Kidney (tissue), 14 donors: Measurements from ENCODE around the gene ATP2B1. TPM values are rescaled to one million over a fixed set of nuclear protein-coding genes. Genes with fewer than 3 reads are reported as not detected.

Experiments
- DNase-seq, 5 donors: peaks; one replicate each; pipeline ENCODE4 v3.0.0-alpha.2; 2013 to 2020
- FAIRE-seq: peaks from 2 replicates; lab custom pipeline; 2012; peaks lifted over from hg19 to GRCh38; lab: Jason Lieb, UNC
- H3K27ac ChIP-seq, 2 donors: one replicate each; pipeline ENCODE4 v1.7.0; 2013; ENCODE audit warnings: low read depth in 2 of 2, low read length in 2 of 2, inconsistent platforms in 1 of 2
- H3K27me3 ChIP-seq: one replicate; pipeline ENCODE4 v1.7.1; 2013; ENCODE audit warnings: low read length, inconsistent platforms; ENCODE audit not compliant: control insufficient read depth, insufficient read depth
- H3K36me3 ChIP-seq, 3 donors: one replicate each; pipeline versions ENCODE4 v1.7.0 to v1.7.1; 2013; ENCODE audit warnings: low read length in 3 of 3, control low read depth in 1 of 3, inconsistent platforms in 1 of 3; ENCODE audit not compliant: insufficient read depth in 3 of 3, control insufficient read depth in 2 of 3
- H3K4me1 ChIP-seq, 3 donors: one replicate each; pipeline versions ENCODE4 v1.7.0 to v1.7.1; 2013; ENCODE audit warnings: low read length in 3 of 3, inconsistent platforms in 1 of 3, low read depth in 1 of 3; ENCODE audit not compliant: control insufficient read depth in 2 of 3, insufficient read depth in 2 of 3
- H3K4me3 ChIP-seq, 3 donors: one replicate each; pipeline versions ENCODE4 v1.7.0 to v1.8.1; 2013; ENCODE audit warnings: low read length in 3 of 3, control low read depth in 1 of 3, inconsistent platforms in 1 of 3
- H3K9ac ChIP-seq, 3 donors: one replicate each; pipeline versions ENCODE4 v1.7.0 to v1.7.1; 2013; ENCODE audit warnings: low read length in 3 of 3, control low read depth in 1 of 3, inconsistent platforms in 1 of 3
- H3K9me3 ChIP-seq, 3 donors: one replicate each; pipeline versions ENCODE4 v1.7.0 to v1.7.1; 2013; ENCODE audit warnings: low read length in 3 of 3, control low read depth in 1 of 3, inconsistent platforms in 1 of 3; ENCODE audit not compliant: control insufficient read depth in 2 of 3, insufficient read depth in 1 of 3
- CTCF ChIP-seq: IDR thresholded peaks from 3 replicates; pipeline ENCODE4 v1.5.1; 2012; ENCODE audit warnings: mild to moderate bottlenecking, moderate library complexity, borderline replicate concordance; ENCODE audit not compliant: insufficient read depth; ENCODE audit errors: extremely low read depth
- intact Hi-C: fragments of 100-400 bp; cut with DNase I; formaldehyde crosslinking; loops from one replicate; pipeline ENCODE4 v1.11.1; 2022
- polyA plus RNA-seq: library from polyadenylated mRNA; stranded (reverse); fragments of 350-450 nt; fragmentation: Illumina TruSeq; extraction: RNeasy Lipid Tissue Mini Kit (QIAGEN cat#74804); gene quantifications from one replicate; pipeline ENCODE4 v1.2.3, GENCODE V29; 2014; ENCODE audit warnings: low read depth, low replicate concordance; ENCODE audit not compliant: insufficient read depth
- total RNA-seq: library from RNA; stranded (reverse); fragmentation: NEBNext Ultra II Directional; extraction: Animal tissue kit (Norgen Biotek cat#: 25700); gene quantifications from one replicate; pipeline ENCODE4 v1.2.1, GENCODE V29; 2021
- donor health status: control.
- donor health status: control.
- donor health status: control.
- donor health status: control.
- donor health status: control.
- donor health status: DM: yes; HTN: yes; CAD: no.
- donor health status: Normal renal cell carcinoma (clear cell type).

ATP2B1 gene
- total and polyA plus RNA-seq, 2 donors from 2014 or later = 6.3 to 53.4 TPM

GRCh38 chr12:89603678-89604077 lies 105.0 kb downstream of the ATP2B1 start:
- no peak for TF ChIP-seq CTCF
- intact Hi-C loops = no loop called here
- no peak for FAIRE-seq
- Histone ChIP-seq H3K9ac (no peak overlapping the region), H3K36me3 (peaks cover 8 to 15% (median 10%) of the 10 kb centered on the region in 3 donors), H3K27me3 (no peaks in the 10 kb centered on the region), H3K4me1 (no peaks in the 10 kb centered on the region), H3K4me3 (no peak overlapping the region), H3K9me3 (no peaks in the 10 kb centered on the region), H3K27ac (no peak overlapping the region)
- DNase-seq = no peak

- intact Hi-C loops = no loop called here
Observed at GRCh38 chr12:89597770-89598169, 110.9 kb downstream of the ATP2B1 start.

GRCh38 chr12:89597210-89597609 lies 111.4 kb downstream of the ATP2B1 start:
- intact Hi-C loops = no loop called here
- no peaks in the 10 kb centered on the region for H3K9me3 ChIP-seq
- no peak overlapping the region for H3K27ac ChIP-seq
- no peak overlapping the region for H3K9ac ChIP-seq
- no peaks in the 10 kb centered on the region for H3K27me3 ChIP-seq
- peaks cover 3 to 10% (median 3%) of the 10 kb centered on the region in 3 donors for H3K36me3 ChIP-seq
- no peak overlapping the region for H3K4me3 ChIP-seq
- H3K4me1 ChIP-seq = no peaks in the 10 kb centered on the region
- no peak for DNase-seq
- TF ChIP-seq CTCF = no peak
- FAIRE-seq = no peak

More at GRCh38 chr12:89597770-89598169, 110.9 kb downstream of the ATP2B1 start:
- Histone ChIP-seq H3K27me3 (no peaks in the 10 kb centered on the region), H3K9me3 (no peaks in the 10 kb centered on the region), H3K4me3 (no peak overlapping the region), H3K9ac (no peak overlapping the region), H3K4me1 (no peaks in the 10 kb centered on the region), H3K36me3 (peaks cover 3 to 12% (median 5%) of the 10 kb centered on the region in 3 donors), H3K27ac (no peak overlapping the region)
- TF ChIP-seq CTCF = no peak
- no peak for FAIRE-seq
- DNase-seq = no peak

- no peaks in the 10 kb centered on the region for H3K4me1 ChIP-seq
- no peaks in the 10 kb centered on the region for H3K27me3 ChIP-seq
- H3K4me3 ChIP-seq = no peak overlapping the region
- DNase-seq = no peak
- H3K27ac ChIP-seq = no peak overlapping the region
- H3K36me3 ChIP-seq = peaks cover 0 to 13% (median 4%) of the 10 kb centered on the region in 3 donors
- no peak overlapping the region for H3K9ac ChIP-seq
- H3K9me3 ChIP-seq = no peaks in the 10 kb centered on the region
- intact Hi-C loops = no loop called here
- FAIRE-seq = no peak
- TF ChIP-seq CTCF = no peak
Observed at GRCh38 chr12:89593873-89594272, 114.8 kb downstream of the ATP2B1 start.
